DOHH2 (cell line): ENCODE data around the gene PPEF2.

Source experiments
- EZH2phosphoT487 ChIP-seq: fragments of 200-600 bp; sonication (generic); IDR thresholded peaks from 2 replicates; pipeline ENCODE4 v1.6.1; 2017; ENCODE audit warnings: borderline replicate concordance, mild to moderate bottlenecking, antibody characterized with exemption, low read length, moderate library complexity, mixed read lengths
- TF ChIP-seq, protein P1 (sequence below): fragments of 200-600 bp; sonication (generic); IDR thresholded peaks from one replicate; pipeline ENCODE4 v1.5.1; 2014; ENCODE audit warnings: antibody characterized with exemption, mild to moderate bottlenecking, low read depth, low read length; ENCODE audit not compliant: poor library complexity, severe bottlenecking

DNA sequence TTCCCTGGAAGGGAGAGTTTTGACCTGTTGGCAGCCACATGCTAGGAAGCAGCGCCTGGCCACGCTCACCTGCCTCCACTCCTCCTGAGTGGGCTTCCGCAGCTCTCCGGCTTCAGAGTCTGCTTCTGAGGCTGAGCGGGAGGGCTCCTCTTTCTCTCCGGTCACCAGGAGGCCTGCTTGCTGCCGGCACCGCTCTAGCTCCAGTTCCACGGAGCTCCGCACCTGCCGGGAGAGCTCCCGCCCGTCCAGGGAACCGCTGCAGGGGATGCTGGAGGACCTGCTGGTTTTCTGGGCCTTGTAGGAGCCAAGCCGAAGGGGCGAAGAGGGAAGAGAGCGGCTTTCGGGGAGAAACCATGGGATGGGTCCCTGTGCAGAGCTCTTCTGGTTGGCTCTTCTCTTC is 26.0 kb downstream of the PPEF2 start:
- TF ChIP-seq, protein P1, sequence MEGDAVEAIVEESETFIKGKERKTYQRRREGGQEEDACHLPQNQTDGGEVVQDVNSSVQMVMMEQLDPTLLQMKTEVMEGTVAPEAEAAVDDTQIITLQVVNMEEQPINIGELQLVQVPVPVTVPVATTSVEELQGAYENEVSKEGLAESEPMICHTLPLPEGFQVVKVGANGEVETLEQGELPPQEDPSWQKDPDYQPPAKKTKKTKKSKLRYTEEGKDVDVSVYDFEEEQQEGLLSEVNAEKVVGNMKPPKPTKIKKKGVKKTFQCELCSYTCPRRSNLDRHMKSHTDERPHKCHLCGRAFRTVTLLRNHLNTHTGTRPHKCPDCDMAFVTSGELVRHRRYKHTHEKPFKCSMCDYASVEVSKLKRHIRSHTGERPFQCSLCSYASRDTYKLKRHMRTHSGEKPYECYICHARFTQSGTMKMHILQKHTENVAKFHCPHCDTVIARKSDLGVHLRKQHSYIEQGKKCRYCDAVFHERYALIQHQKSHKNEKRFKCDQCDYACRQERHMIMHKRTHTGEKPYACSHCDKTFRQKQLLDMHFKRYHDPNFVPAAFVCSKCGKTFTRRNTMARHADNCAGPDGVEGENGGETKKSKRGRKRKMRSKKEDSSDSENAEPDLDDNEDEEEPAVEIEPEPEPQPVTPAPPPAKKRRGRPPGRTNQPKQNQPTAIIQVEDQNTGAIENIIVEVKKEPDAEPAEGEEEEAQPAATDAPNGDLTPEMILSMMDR, result no peak
- TF ChIP-seq EZH2phosphoT487, result no peak
